GM19035 (cell line): Measurements from ENCODE around the gene TMEM131.

Source experiments
- ATAC-seq: cut with Tn5 transposase; IDR thresholded peaks from one replicate; pipeline ENCODE4 v1.9.1; 2021; ENCODE audit not compliant: unreplicated experiment

TMEM131 gene

DNA sequence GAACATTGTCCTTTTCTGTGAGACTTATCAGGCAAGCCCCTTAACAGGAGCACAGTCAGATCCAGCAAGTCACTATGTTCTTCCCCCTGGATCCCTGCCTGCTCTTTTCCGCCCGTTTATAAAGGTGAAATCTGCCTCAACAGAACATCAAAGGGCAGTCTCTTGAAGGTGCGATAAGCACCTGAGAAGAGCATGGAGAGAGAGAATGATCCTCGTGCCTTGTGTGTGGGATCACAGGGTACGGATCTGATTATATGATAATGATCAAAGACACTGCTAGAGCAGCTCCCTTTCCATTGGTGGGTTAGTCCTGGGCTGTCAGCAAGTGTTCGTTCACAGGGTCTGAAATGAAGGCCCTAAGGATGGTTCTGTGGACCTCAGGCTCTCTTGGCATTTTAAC is 176.0 kb downstream of the TMEM131 start:
- no peak for ATAC-seq

DNA sequence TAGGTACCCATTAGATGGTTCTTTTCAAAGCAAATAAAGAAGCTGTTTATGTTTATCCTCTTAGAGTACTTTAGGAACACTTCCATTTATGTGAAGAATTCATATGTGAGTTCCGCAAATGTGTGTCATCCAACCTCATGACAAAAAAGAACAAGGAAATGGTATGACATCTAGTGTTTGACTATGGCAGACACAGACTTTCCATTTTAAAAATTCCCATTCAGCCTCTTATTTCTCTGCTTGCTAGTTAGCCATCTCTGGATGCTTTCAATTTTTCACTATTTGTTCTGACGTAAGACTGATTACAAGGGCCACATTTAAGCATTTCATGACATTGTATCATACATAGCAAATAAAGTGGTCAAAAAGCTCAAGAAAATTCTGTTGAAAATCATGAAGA is 179.3 kb downstream of the TMEM131 start:
- ATAC-seq = no peak

DNA sequence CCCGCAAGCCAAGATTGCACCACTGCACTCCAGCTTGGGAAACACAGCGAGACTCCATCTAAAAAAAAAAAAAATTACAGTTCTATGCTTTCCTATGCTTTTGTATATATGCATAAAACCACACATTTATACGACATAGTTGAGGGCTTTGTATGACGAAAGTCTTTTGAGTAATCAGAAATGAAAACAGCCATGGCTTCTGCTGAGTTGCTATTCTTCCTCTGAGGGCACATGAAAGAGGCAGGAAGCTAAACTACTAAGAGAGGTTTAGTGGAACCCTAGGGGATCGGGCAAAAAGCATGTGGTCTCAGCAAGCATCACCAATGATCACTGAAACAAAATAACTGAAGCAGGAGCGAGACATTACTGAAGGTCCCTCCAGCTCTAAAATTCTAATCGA is 182.8 kb downstream of the TMEM131 start:
- ATAC-seq = no peak

DNA sequence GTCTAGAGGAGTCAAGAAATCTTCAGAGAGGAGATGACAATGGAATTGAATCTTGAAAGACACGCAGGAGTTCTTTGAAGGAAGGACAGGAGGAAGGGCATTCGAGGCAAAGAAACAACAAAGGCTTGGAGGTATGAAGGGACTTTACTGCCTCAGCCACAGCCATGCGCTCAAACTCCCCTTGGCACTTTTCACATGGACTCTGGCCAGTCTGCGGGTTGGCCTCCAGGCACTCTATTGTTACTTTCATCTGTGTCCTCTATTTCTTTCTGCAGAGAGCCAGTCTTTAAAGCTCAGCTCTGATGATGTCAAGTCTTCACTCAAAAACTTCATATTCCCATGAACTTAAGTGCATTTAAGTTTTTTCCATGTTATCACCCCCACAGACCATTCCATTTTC is 186.9 kb downstream of the TMEM131 start:
- no peak for ATAC-seq

DNA sequence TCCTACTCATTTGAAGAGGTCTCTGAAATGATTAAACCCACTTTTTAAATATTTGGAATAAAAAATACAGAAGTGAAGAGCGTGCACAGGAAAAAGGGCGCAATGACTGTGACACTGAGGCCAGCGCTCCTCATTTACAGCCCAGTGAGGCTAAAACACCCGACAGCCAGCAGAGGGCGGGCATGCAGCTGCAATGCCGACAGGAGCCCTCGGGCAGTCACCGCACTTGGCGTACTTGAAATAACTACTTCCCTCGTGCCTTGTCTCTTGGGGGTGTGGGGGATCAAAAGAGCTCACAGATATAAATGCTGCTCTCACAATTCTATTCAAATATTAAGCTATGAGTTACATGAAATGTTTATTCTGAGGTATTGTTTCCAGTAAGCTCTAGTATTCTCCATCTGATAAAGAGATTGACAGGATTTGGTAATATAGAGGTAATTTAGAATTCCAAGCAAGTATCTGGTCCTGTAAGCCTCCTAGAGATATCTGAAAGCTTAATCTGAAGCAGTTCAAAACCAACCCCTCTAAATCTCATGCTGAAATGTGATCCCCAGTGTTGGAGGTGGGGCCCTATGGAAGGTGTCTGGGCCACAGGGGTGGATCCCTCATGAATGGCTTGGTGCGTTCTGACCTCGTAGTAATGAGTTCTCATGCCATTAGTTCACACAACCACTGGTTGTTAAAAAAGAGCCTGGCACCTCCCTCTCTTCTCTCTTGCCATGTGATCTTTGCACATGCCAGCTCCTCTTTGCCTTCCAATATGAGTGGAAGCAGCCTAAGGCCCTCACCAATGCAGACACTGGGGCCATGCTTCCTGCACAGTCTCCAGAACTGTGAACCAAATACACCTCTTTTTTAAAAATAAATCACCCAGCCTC is 188.8 kb downstream of the TMEM131 start:
- peak; percentile 85 for ATAC-seq

DNA sequence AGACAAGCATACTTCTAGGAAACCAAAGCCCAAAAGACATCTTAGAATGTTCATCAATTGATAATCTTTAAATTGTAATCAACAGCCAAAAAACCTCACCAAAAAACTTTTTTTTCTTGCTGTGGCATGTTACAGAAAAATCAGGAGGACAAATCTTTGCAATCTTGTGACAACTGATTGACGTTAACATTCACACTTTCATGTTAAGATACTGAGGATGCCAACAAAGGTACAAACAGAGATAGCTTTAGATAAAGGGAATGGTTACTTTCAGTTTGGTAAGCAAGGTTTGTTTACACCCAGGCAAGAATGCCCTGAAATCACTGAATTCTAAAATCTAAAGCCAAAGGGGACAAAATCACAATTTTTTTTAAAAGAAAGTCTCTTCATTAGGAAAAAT is 190.0 kb downstream of the TMEM131 start:
- ATAC-seq = no peak

DNA sequence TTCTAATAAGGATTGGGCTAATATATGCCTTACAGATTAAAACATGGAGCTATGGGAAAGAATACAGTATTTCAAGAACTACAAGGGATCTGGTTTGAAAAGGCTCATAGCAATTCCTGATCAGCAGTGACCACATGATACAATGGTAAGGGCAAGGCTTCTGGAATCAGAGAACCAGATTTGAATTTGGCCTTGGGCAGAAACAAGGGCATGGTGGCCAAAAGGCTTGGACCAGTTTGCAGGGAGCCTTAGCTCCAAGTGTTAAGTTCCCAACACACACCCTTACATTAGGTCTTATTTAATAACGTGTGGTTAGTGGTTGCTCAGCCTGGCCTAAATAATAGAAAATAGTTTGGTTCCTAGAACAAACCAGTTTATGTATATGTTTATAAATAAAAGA is 194.7 kb downstream of the TMEM131 start:
- ATAC-seq = no peak

DNA sequence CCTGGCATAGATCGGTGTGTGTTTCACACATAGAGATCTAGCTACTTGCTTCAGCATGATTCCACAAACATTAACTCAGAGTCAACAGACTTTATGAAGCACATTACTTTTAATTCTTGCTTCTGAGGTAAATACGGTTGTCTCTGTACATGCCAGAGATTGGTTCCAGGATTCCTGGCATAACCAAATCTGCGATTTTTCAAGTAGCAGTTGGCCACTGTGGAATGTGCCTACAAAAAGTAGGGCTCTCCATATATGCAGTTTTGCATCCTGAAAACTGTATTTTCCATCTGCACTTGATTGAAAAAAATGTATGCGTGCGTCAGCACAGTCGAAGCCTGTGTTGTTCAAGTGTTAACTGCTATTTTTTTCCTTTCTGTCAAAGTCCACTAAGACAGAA is 197.3 kb downstream of the TMEM131 start:
- no peak for ATAC-seq

DNA sequence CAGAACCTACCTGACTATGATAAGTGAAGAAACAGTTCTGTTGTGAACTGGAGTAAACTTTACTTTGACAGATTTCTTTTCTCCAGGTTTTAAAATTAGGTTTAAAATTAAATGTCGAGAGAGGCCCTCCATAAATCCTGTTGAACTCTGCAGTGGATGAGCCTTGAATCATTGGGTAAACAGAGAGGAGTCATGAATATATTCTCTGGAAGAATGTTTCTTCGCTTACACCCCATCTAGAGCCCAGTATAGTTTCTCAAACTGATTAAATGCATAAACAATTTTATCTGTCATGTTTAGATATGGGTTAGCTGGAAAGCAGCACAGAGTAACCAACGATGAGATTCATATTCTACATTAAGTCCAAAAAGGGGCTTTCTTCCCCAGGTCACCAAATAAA is 198.4 kb downstream of the TMEM131 start:
- no peak for ATAC-seq

DNA sequence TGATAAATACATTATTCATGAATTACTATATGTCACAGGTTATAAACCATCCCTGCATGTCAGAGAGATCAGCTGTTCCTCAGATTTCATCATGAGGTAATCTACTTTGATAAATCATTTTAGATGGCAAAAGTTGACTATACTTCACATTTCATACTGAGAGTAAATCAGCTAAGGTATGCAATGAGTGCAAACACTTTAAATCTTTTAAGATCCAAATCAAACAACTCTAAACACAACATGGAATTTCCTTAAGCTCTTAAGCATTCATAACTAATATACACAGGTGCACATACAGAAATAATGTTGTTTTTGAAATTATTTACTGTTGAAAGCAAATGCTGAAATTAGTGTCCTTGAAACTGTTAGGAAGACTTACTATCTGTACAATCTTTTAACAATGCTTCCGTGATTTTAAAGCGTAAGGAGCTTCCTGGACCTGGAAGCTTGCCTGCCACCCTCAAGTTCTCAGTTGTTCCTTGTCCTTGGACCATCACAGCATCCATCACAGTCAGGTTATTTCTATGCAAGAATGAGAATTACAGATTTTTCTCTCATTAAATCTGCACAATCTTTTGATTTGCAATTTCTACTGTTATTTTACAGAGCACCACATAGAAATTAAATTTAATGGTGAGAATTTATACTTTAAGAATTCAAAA is 199.2 kb downstream of the TMEM131 start:
- no peak for ATAC-seq

DNA sequence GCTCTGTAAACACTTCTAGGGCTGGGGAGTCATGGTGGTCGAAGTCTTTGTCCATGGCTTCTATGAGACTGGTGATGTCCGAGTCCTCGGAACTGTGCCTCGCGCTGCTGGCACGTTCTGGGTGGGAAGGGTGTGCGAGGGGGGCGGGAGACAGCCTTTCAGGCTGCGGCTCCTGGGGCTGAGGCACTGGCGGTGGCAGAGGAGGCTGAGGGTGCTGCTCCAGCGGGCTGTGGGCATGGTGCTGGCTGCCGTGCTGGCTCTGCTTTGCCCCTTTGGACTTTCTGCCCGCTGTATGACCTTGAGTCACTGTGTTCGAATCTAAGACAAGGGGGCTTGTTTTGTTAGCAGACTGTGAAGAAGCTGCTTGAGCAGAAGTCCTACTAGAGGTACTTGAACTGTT is 203.3 kb downstream of the TMEM131 start:
- ATAC-seq = no peak

DNA sequence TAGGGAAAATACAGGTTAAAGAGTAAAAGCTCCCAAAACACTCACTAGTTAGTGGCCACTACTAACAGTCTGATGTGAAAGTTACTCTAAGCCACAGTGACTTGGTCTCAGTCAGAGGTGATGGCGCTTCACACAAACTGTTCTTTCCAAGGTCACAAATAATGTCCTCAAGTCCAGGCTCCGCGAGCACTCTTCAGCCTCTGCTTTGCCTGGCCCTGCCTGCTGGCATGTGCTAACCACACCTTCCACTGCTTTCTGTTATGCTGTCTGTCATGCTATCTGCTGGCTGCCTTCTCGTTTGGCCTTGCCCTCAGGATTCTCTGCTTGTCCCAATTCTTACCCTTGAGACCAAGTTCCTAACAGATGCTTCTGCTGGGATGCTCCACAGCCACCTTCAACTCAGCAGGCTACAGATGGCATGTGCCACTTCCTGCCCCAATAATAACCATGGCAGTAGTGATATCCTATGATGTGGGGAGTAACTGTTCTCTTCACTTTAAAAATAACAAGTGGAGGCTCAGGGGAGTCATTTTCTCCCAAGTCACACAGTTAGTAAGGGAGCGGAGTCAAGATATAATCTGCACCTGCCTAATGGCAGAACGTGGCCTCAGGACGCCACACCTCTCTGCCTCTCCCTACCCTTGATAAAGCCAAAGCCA is 206.6 kb downstream of the TMEM131 start:
- ATAC-seq = no peak

DNA sequence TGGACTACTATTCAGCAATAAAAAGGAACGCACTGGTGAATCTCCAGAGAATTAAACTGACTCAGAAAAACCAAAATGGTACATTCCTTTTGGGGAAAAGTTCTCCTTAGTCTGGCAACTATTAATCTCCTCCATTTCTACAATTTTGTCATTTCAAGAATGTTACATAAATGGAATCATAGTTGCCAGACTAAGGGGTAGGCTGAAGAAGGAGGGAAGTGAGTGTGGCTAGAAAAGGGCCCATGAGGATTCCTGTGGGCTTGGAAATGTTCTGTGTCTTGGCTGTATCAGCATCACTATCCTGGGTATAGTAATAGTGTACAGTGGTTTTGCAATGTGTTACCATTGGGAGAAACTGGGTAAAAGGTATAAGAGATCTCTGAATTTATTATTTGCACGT is 209.9 kb downstream of the TMEM131 start:
- no peak for ATAC-seq

DNA sequence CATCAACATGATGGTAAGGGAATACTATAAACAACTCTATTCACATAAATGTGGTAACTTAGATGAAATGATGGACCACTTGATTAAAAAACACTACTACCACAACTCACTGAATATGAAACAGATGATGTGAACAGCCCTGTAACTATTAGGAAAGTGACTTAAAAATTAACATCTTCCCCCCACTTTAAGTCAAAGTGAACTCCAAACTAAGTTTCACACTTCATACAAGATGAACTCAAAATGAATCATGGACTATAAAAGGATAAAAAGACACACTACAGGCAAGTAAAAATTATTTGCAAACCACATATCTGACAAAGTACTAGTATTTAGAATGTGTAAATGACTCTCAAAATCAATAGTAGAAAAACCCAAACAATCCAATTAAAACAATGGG is 210.8 kb downstream of the TMEM131 start:
- no peak for ATAC-seq

DNA sequence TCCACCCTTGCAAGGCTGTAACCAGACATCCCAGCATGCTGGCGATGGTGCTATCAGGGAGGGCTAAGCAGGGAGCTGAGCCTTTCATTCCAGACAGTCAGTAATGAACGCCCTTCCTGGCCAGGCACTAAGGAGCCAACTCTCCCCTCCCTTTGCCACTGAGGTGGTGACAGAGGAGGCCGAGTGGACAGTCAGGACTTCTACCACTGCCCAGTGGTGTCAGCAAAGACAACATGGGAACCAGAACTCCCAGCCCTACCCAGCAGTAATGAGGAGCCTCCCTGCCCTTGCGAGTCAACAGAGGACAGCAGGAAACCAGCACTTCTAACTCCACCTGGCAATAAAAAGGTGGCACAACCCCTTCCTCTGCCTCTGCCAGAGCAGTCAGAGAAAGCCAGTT is 213.8 kb downstream of the TMEM131 start:
- ATAC-seq = no peak

DNA sequence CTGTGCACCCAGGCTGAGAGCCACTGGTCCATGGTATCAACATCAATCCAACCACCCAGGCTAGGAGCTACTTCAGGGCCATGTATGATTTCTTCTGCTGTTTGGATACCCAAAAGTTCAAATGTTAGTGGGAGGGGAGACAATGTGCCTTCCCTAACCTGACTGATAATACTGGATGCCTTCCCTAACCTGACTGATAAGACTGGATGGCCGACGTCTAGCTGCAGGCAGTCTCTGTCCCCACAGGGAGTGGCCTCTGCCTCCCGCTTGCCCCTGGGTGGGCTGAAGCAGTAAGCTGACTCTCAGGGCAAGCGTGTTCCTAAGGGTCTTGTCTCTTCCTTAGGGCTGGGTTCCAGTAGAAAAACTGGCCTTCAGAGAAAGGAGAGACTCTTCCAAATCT is 216.6 kb downstream of the TMEM131 start:
- no peak for ATAC-seq

DNA sequence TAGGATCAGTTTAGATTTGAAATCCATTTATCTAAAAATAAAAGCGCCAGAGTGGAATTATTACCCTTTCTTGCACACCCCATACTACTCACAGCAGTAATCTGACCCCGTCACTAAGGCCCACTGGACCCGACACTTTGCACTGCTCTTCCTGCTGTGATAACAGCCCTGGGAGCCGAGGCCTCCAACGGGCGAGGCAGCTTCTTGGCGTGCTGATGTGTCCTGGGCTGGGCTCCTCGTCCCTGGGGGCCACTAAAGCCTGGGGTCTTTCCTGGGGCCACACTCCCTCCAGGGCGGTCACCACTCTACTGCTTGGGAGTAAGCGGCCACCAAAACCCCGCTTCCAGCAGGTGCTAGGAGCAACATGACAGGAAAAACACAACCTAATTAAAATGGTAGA is 220.7 kb downstream of the TMEM131 start:
- ATAC-seq = no peak

DNA sequence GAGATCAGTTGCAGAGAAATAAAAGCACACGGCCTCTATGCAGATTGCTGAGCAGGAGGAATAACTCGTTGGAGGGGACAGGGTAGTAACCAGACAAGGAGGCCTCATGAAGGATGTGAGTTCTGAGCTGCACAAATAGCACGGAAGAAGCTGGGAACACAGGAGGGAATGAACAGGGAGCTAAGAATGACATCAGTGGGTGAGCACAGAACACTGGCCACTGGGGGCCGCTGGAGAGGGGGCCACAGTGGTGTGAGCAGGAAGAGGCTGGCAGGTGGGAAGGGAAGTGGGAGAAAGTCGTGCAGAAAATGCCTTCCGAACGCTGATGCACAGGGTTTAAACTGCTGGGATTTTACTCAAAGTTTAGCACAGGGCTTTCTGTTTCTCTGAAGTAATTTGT is 221.3 kb downstream of the TMEM131 start:
- no peak for ATAC-seq

DNA sequence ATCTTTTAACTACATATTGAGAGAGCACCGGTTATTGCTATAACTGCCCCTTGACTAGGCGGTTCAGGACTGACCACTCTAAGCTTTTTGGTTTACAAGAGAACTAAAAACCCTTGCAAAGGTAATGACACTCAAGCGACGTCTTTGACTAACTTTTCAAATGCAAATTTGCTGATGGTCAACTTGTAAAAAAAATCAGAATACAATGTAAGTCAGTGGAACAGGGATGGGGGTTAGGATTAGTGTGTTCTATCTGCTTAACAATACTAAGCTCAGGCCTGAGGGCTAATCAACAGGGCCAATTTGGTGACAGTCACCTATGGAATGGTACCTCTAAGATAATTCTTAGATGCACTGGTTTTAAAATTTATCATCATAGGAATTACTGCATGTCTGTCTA is 225.3 kb downstream of the TMEM131 start:
- no peak for ATAC-seq

DNA sequence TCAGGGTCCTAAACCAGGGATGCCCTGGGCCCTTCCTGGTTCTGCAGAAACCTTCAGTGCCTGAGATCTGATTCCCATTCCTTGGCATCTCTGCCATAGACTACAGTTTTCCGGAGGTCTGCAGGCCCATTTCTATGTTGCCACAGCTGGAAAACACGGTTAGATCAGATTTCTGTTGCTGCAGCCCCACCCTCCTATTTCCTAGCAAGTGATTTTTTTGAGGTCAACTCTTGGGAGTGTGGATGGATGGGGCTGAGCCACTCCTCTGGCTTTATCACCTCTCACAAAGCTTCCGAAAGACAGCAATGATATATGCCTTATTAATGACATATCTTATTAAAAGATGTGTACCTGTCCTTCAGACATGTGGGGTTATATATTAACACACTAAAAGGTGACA is 226.0 kb downstream of the TMEM131 start:
- ATAC-seq = no peak

DNA sequence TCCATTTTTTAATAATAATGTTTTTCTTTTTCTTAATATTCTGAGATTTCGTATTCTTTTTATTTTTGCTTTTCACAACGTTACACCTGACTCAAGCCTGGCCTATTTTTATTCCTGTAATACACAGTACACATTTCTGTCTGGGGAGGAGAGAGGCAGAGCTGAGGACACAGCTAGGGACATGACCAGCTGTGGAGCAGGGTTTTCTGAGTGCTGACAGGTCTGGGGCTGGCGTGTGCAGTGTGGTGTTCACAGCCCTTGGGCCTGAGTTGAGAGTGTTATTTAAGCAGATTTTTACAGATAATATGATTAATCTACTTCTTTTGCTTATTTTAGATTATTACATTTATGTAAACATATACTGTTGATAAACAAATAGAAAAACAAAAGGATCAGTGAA is 226.4 kb downstream of the TMEM131 start:
- ATAC-seq = no peak

DNA sequence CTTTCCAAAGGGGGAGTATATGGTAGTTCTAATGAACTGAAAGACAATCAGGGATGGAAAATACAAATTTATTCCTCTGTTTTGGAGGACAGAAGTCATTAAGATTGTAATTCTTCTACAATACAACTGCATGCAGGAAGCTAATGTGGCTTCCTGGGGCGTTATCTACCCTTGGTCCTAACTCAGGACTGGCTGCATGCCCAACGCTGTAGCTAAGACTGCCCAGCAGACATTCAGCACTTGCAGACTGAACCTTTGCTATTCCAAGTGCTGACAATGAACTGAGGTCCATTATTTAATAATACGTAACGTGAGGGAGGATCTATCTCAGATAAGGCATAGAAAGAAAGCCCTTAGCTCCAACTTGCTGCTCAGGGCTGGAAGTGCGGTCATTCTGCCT is 229.2 kb downstream of the TMEM131 start:
- ATAC-seq = no peak
